HFF-Myc (cell line): ENCODE results near the gene CD7.

Experiments
- DNase-seq: peaks from one replicate; pipeline ENCODE4 v3.0.0-alpha.2; 2011; ENCODE audit warnings: low read depth; ENCODE audit errors: extremely low read depth
- H3K4me3 ChIP-seq: replicated peaks from 2 replicates; pipeline ENCODE4 v1.5.1; 2011; ENCODE audit warnings: low read depth, mild to moderate bottlenecking, control low read depth, low read length
- CTCF ChIP-seq: IDR thresholded peaks from 2 replicates; pipeline ENCODE4 v1.5.1; 2012; ENCODE audit warnings: mild to moderate bottlenecking, low read depth, low read length, control low read depth; ENCODE audit errors: missing control alignments

CD7 gene

DNA sequence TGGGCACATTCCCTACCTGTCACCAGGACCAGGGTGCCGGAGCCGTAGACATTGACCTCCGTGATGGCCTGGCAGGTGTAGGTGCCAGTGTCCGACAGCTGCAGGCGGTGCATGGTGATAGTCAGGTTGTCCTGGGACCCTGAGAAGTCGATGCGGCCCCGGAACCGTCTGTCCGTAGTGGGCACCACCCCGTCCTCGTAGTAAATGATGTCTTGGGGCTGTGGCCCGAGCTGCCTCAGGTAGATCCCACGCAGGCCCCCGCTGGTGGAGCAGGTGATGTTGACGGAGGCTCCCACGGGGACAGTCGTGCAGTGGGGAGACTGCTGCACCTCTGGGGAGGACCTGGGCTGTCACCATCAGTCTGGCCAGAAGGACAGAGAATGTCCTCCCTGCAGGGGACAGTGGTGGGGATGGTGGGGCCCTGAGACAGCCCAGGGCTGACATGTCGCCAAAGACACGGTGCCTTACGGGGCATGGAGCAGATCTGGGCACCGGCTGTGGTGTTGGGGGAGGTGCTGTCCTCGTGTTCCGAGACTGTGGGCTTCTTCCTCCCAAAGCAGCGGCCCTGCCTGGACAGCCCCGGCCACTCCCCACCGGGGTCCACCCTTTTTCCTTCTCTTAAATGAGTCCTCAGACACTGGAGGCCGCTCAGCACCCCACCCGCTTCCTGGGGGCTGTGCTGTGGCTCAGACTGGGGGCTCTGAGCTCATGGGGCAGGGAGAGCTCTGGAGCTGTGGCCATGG lies 586 bp downstream of the CD7 start:
- no peak for DNase-seq
- TF ChIP-seq CTCF = no peak
- no peak overlapping the region for H3K4me3 ChIP-seq

DNA sequence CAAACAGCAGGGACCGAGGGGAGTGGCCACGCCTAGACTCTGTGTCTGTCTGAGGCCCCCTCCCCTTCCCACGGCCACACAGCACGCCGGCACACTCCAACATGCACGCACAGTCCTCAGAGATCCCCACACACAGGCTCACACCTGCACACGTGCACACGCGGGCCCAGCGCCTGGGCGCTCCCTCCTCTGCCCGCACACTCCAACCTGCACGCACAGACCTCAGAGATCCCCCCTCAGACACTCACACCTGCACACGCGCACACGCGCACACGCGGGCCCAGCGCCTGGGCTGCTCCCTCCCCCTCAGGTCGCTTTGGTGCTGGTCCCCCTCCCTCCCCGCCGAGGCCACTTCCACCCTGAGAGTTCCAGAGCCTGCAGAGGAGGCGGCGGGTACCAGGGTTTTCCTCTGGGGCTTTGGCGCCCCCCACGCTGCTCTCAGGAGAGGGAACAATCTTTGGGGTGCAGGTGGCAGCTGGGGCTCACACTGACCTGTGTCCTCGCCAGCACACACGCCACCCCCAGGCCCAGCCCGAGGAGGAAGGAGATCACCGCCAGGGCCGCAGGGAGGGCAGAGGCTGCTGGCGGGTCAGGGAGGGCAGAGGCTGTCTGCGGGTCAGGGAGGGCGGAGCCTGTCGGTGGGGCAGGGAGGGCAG lies 1.6 kb downstream of the CD7 start:
- DNase-seq = no peak
- no peak for TF ChIP-seq CTCF
- no peak overlapping the region for H3K4me3 ChIP-seq

- DNase-seq = no peak
- TF ChIP-seq CTCF = no peak
- H3K4me3 ChIP-seq = no peak overlapping the region
Observed at GRCh38 chr17:82314727-82315605, 2.4 kb downstream of the CD7 start.

DNA sequence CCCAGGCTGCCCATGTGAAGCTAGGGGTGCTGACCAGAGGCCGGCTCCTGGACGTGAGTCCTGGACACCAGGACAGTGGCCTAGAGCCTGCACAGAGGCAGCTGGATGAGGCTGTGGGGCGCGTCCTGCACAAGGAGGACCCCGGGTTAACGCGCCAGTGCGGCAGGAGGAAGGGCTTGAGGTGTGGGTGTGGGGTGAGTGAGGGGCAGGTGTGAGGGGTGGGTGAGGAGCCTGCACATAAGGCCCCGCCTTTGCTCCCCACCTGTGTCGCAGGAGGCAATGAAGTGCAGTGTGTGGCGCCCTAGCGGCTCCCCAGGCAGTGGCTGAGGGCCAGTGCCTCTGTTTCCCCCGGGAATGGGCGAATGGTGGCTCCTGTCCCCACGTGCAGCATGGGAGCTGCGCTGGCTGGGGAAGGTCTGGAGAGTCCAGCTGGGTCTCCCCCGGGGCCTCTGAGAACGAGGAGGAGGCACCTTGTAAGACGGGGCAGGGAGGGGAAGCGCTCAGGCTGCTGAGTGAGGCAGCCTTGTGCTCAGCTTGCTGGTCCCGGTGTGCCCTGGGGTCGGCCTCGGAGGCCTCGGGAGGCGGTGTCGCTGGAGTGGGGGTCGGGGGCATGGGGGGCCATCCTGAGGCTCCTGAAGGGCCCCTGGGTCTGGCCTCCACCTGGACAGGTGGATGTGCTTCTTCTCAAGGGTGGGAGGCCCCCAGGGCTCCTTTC lies 3.2 kb downstream of the CD7 start:
- no peak for TF ChIP-seq CTCF
- no peak overlapping the region for H3K4me3 ChIP-seq
- DNase-seq = no peak

GRCh38 chr17:82313195-82314011 lies 4.0 kb downstream of the CD7 start:
- H3K4me3 ChIP-seq = no peak overlapping the region
- no peak for TF ChIP-seq CTCF
- no peak for DNase-seq
